Measurements from ENCODE around the gene ANKRD10. TPM values are rescaled to one million over a fixed set of nuclear protein-coding genes. Genes with fewer than 3 reads are reported as not detected.

The ANKRD10 gene
- total RNA-seq, 2 experiments from 2014 or later, result 75.5 to 83.8 TPM

GRCh38 chr13:110836605-110836903 lies 78.3 kb downstream of the ANKRD10 start:
- no peaks in the 10 kb centered on the region for H3K9me3 ChIP-seq (ENCODE audit: control insufficient read depth in 1 of 2, insufficient read depth in 1 of 2, low read length in 2 of 2)
- no peak for DNase-seq
- H3K27me3 Mint-ChIP-seq, result peaks cover 6% of the 10 kb centered on the region
- H3K36me3 Mint-ChIP-seq (ENCODE audit: low read depth), result no peaks in the 10 kb centered on the region
- no peaks in the 10 kb centered on the region for H3K4me1 Mint-ChIP-seq (ENCODE audit: low read depth)
- H3K4me3 ChIP-seq (ENCODE audit: low read length), result no peak overlapping the region
- no peak overlapping the region for H3K4me3 Mint-ChIP-seq
- no peak for ATAC-seq (ENCODE audit: poor library complexity)
- no peaks in the 10 kb centered on the region for H3K36me3 ChIP-seq (ENCODE audit: insufficient read depth, low read length)
- POLR2A ChIA-PET, result no interaction called here
- peaks cover 0 to 3% of the 10 kb centered on the region in 2 experiments for H3K27me3 ChIP-seq (ENCODE audit: control insufficient read depth in 1 of 2, insufficient read depth in 2 of 2, low read length in 2 of 2)
- TF ChIP-seq, protein P1, sequence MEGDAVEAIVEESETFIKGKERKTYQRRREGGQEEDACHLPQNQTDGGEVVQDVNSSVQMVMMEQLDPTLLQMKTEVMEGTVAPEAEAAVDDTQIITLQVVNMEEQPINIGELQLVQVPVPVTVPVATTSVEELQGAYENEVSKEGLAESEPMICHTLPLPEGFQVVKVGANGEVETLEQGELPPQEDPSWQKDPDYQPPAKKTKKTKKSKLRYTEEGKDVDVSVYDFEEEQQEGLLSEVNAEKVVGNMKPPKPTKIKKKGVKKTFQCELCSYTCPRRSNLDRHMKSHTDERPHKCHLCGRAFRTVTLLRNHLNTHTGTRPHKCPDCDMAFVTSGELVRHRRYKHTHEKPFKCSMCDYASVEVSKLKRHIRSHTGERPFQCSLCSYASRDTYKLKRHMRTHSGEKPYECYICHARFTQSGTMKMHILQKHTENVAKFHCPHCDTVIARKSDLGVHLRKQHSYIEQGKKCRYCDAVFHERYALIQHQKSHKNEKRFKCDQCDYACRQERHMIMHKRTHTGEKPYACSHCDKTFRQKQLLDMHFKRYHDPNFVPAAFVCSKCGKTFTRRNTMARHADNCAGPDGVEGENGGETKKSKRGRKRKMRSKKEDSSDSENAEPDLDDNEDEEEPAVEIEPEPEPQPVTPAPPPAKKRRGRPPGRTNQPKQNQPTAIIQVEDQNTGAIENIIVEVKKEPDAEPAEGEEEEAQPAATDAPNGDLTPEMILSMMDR (IDR thresholded peaks at IDR 0.05), result no peak
- intact Hi-C loops (cut with DNase I, micrococcal nuclease), result no loop called here
- H3K4me1 ChIP-seq (ENCODE audit: insufficient read depth, low read length), result no peaks in the 10 kb centered on the region
- no peak overlapping the region for H3K27ac ChIP-seq (ENCODE audit: low read depth in 1 of 2, low read length in 2 of 2)
- no peaks in the 10 kb centered on the region for H3K9me3 Mint-ChIP-seq
- CTCF ChIA-PET, result no interaction called here
- H3K27ac Mint-ChIP-seq, result no peak overlapping the region

DNA sequence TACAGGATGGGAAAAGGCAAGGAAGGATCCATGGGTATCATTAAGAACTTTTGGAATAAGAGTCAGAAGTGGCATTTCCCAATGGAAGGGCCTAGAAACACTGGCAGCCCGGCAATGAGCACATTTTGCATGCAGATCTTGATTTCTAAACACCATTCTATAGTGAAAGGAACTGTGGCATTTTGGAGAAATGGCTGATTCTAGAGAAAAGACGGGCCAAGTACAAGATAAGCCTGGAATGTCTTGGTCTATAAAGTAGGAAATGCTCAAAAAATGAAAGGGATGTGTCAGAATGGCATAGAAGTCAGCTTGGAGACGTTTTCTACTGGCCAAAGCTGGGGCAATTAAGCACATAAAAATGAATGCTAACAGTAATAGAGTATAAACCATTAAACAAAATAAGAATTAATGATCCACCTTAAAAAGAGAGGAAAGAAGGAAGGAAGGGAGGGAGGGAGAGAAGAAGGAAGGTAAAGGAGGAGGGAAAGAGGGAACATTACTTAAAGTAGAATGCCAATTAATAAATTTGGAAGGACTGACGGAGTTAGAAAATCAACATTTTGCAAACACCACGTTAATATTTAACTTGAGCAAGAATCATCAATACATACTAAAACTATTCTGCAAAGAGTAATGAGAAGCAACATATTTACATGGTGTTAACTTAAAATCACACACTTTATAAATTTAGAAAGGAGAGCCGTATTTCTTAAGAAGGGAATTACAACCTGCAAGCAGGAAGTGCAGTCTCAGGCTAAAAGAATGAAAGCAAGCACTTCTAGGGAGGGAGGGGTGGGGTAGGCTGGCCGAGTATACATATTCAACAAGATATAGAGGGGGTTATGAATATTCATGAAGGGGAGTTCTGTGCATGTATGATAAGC lies 78.9 kb downstream of the ANKRD10 start:
- ChIA-PET POLR2A (no interaction called here), CTCF (no interaction called here)
- intact Hi-C loops (cut with DNase I, micrococcal nuclease), result no loop called here
- Mint-ChIP-seq H3K27ac (no peak overlapping the region), H3K36me3 (ENCODE audit: low read depth) (no peaks in the 10 kb centered on the region), H3K4me1 (ENCODE audit: low read depth) (no peaks in the 10 kb centered on the region), H3K9me3 (no peaks in the 10 kb centered on the region), H3K27me3 (peaks cover 5% of the 10 kb centered on the region), H3K4me3 (no peak overlapping the region)
- no peak for ATAC-seq (ENCODE audit: poor library complexity)
- Histone ChIP-seq H3K4me1 (ENCODE audit: insufficient read depth, low read length) (no peaks in the 10 kb centered on the region), H3K27me3 (ENCODE audit: control insufficient read depth in 1 of 2, insufficient read depth in 2 of 2, low read length in 2 of 2) (no peaks in the 10 kb centered on the region), H3K4me3 (ENCODE audit: low read length) (no peak overlapping the region), H3K9me3 (ENCODE audit: control insufficient read depth in 1 of 2, insufficient read depth in 1 of 2, low read length in 2 of 2) (no peaks in the 10 kb centered on the region), H3K36me3 (ENCODE audit: insufficient read depth, low read length) (no peaks in the 10 kb centered on the region), H3K27ac (ENCODE audit: low read depth in 1 of 2, low read length in 2 of 2) (no peak overlapping the region)
- no peak for DNase-seq
- TF ChIP-seq, protein P1 (IDR thresholded peaks at IDR 0.05), result no peak

DNA sequence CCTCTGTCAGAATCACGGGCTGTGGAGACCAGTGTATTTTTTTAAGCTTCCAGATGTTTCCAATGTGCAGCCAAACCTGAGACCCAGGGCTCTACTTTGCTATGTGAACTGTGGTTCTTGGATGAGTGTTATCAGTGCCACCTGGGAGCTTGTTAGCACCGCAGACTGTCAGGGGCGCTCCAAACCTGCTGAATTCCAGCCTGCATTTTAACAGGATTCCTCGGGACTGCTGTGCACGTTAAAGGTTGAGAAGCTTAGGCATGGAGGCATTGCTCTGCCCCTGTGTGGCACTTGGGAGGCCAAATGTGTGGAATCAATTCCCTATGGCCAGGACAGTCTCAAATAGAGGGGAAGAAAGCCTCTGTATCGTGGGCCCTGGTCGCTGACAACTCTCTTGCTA lies 80.3 kb downstream of the ANKRD10 start:
- H3K36me3 ChIP-seq (ENCODE audit: insufficient read depth, low read length), result no peaks in the 10 kb centered on the region
- no peaks in the 10 kb centered on the region for H3K4me1 ChIP-seq (ENCODE audit: insufficient read depth, low read length)
- Mint-ChIP-seq H3K4me1 (ENCODE audit: low read depth) (no peaks in the 10 kb centered on the region), H3K4me3 (no peak overlapping the region), H3K36me3 (ENCODE audit: low read depth) (no peaks in the 10 kb centered on the region), H3K27ac (no peak overlapping the region), H3K27me3 (peaks cover 5% of the 10 kb centered on the region), H3K9me3 (no peaks in the 10 kb centered on the region)
- no peaks in the 10 kb centered on the region for H3K27me3 ChIP-seq (ENCODE audit: control insufficient read depth in 1 of 2, insufficient read depth in 2 of 2, low read length in 2 of 2)
- no peaks in the 10 kb centered on the region for H3K9me3 ChIP-seq (ENCODE audit: control insufficient read depth in 1 of 2, insufficient read depth in 1 of 2, low read length in 2 of 2)
- DNase-seq, result no peak
- CTCF ChIA-PET, result no interaction called here
- POLR2A ChIA-PET, result interaction anchor here (1.0 kb wide), 1 partner anchor 122 kb away, joined by 3 read pairs; no protein-coding TSS in a partner anchor
- no peak for ATAC-seq (ENCODE audit: poor library complexity)
- H3K4me3 ChIP-seq (ENCODE audit: low read length), result no peak overlapping the region
- intact Hi-C loops (cut with DNase I, micrococcal nuclease), result no loop called here
- no peak overlapping the region for H3K27ac ChIP-seq (ENCODE audit: low read depth in 1 of 2, low read length in 2 of 2)
- TF ChIP-seq, protein P1 (IDR thresholded peaks at IDR 0.05), result no peak

All from CD4-positive, alpha-beta T cell (primary cell).